ENCODE data around the gene HHEX. TPM values are rescaled to one million over a fixed set of nuclear protein-coding genes. Genes with fewer than 3 reads are reported as not detected.
A peak's percentile ranks its signal among the peaks of the same experiment; 100 is the strongest.

Gene HHEX
- total and polyA plus RNA-seq, 10 of the 15 experiments (the other 5 are each of a cell fraction or from before 2014, with no cell fraction given) = 3.9 to 32.8 (median 16.4) TPM

- TF ChIP-seq ZNF592 (IDR thresholded peaks at IDR 0.05) = no peak
- TF ChIP-seq ZSCAN29 (IDR thresholded peaks at IDR 0.05) = no peak
- TF ChIP-seq, protein P1, sequence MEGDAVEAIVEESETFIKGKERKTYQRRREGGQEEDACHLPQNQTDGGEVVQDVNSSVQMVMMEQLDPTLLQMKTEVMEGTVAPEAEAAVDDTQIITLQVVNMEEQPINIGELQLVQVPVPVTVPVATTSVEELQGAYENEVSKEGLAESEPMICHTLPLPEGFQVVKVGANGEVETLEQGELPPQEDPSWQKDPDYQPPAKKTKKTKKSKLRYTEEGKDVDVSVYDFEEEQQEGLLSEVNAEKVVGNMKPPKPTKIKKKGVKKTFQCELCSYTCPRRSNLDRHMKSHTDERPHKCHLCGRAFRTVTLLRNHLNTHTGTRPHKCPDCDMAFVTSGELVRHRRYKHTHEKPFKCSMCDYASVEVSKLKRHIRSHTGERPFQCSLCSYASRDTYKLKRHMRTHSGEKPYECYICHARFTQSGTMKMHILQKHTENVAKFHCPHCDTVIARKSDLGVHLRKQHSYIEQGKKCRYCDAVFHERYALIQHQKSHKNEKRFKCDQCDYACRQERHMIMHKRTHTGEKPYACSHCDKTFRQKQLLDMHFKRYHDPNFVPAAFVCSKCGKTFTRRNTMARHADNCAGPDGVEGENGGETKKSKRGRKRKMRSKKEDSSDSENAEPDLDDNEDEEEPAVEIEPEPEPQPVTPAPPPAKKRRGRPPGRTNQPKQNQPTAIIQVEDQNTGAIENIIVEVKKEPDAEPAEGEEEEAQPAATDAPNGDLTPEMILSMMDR (IDR thresholded peaks at IDR 0.05 in 2 of 3, conservative IDR thresholded peaks at IDR 0.05 in 1 of 3; ENCODE audit: control insufficient read depth in 2 of 3, extremely low read depth in 1 of 3, insufficient read depth in 1 of 3, low read depth in 3 of 3, low read length in 3 of 3) = no peak
- no peak for TF ChIP-seq RUNX3 (IDR thresholded peaks at IDR 0.05; ENCODE audit: low read length)
Observed at GRCh38 chr10:92688573-92688926, 1.2 kb upstream of the HHEX start (continued).

DNA sequence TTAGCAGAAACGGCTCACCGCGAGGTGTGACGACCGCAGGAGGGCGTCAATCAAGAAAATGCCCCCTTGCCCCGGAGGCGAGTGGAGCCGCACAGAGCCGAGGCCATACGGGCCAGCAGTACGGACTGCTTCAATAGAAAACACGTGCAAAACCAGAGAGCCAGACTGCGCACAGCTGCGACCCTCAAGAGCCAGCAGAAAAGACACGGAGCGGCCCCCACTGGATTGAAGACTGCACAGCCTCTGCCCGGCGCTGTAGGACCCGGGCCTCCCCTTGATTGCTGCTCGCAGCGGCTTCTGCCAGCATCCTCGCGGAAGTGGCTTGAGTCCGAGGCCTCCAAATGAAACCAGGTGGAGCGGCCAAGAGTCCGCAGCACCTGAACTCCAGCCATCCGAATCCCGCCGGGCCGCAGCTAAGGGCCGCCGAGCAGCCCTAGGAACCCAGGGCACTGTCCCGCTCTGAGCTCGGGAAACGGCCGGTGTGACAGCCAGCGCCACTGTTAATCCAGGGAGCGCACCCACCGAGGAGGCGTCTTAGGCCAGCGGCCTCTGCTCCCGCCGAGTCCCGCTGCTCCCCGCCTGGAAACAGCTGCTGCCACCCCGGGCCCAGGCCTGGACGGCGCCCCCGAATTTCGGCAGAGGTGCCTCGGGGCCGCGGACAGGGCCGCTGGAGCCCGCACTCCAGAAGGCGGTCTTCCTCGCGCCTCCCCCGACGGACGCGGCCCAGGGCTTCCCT, 660 bp upstream of the HHEX start:
- CTCF ChIA-PET = interaction anchor here (0.8 kb wide), 1 partner anchor 50 kb away, joined by 3 read pairs; no protein-coding TSS in a partner anchor
- peak; percentile 35 for ATAC-seq
- POLR2A ChIA-PET = interaction anchor here (0.6 kb wide), 1 partner anchor 786 kb away, joined by 3 read pairs; no protein-coding TSS in a partner anchor

More for the DNA sequence above, 660 bp upstream of the HHEX start:
- Histone ChIP-seq H3K27me3 (replicated peaks in 1 of 2; ENCODE audit: control insufficient read depth in 2 of 2, insufficient read depth in 2 of 2, low read length in 1 of 2) (peaks cover 0 to 24% of the 10 kb centered on the region in 2 experiments), H3K4me2 (ENCODE audit: control insufficient read depth, insufficient read depth) (peak overlapping the region; percentile 88), H2AFZ (ENCODE audit: control insufficient read depth, low read depth, low read length) (peak overlapping the region; percentile 56), H3K79me2 (ENCODE audit: control insufficient read depth, insufficient read depth, low read length) (no peaks in the 10 kb centered on the region), H3K36me3 (ENCODE audit: control insufficient read depth in 2 of 2, insufficient read depth in 2 of 2, low read length in 1 of 2) (no peaks in the 10 kb centered on the region), H3K27ac (ENCODE audit: control insufficient read depth, insufficient read depth) (no peak overlapping the region), H3K4me3 (peak overlapping the region; percentile 50; the same call in 1 of the 2 replicates), H3K9me3 (replicated peaks; ENCODE audit: control insufficient read depth, insufficient read depth, low read length) (peaks cover 4% of the 10 kb centered on the region; the same call in 1 of the 3 replicates), H3K9ac (ENCODE audit: control insufficient read depth, insufficient read depth, low read length) (peak overlapping the region; percentile 16; the same call in 1 of the 2 replicates), H3K4me1 (ENCODE audit: control insufficient read depth, insufficient read depth, low read length) (peaks cover 16% of the 10 kb centered on the region), H4K20me1 (ENCODE audit: control insufficient read depth, insufficient read depth) (no peaks in the 10 kb centered on the region)
- in situ Hi-C loops (cut with MboI) = no loop called here
- no peak for TF ChIP-seq NFYB (IDR thresholded peaks at IDR 0.05; ENCODE audit: insufficient read depth, low read depth, low read length)
- no peak for TF ChIP-seq KDM1A (IDR thresholded peaks at IDR 0.05; ENCODE audit: borderline replicate concordance)
- 0 out of 2 replicates have a peak, but pooled peaks have one; percentile 31 for TF ChIP-seq RUNX3 (IDR thresholded peaks at IDR 0.05; ENCODE audit: low read length)
- no peak for TF ChIP-seq SUPT20H (IDR thresholded peaks at IDR 0.05; ENCODE audit: borderline replicate concordance, control insufficient read depth, low read depth, low read length)
- TF ChIP-seq IKZF1 (conservative IDR thresholded peaks at IDR 0.05) = peak; percentile 61
- no peak for TF ChIP-seq LARP7 (IDR thresholded peaks at IDR 0.05)
- TF ChIP-seq SUZ12 (IDR thresholded peaks at IDR 0.05; ENCODE audit: unreplicated experiment) = peak; percentile 55
- ChIA-PET RAD21 (ENCODE audit: unreplicated experiment) (interaction anchor here (1.4 kb wide), 1 partner anchor 54 kb away, joined by 3 read pairs; no protein-coding TSS in a partner anchor), SMC1A (ENCODE audit: uncharacterized antibody, unreplicated experiment) (no interaction called here)
- WGBS (ENCODE audit: insufficient coverage, insufficient replicate concordance, low lambda C conversion rate, missing lambda C conversion rate) = 2% methylated on average over 60 of the region's 63 CpGs
- intact Hi-C loops (cut with micrococcal nuclease; ENCODE audit: unreplicated experiment) = no loop called here
- no peak for FAIRE-seq
- BruUV-seq (replicated peaks) = no TSS peak
- no peak for DNase-seq (ENCODE audit: low read depth, low spot score)
